ENCODE measurements around the gene IL10RA. TPM values are rescaled to one million over a fixed set of nuclear protein-coding genes. Genes with fewer than 3 reads are reported as not detected.

IL10RA gene
- total and polyA plus RNA-seq, 8 donors: 0.60 to 15.5 (median 2.7) TPM

DNA sequence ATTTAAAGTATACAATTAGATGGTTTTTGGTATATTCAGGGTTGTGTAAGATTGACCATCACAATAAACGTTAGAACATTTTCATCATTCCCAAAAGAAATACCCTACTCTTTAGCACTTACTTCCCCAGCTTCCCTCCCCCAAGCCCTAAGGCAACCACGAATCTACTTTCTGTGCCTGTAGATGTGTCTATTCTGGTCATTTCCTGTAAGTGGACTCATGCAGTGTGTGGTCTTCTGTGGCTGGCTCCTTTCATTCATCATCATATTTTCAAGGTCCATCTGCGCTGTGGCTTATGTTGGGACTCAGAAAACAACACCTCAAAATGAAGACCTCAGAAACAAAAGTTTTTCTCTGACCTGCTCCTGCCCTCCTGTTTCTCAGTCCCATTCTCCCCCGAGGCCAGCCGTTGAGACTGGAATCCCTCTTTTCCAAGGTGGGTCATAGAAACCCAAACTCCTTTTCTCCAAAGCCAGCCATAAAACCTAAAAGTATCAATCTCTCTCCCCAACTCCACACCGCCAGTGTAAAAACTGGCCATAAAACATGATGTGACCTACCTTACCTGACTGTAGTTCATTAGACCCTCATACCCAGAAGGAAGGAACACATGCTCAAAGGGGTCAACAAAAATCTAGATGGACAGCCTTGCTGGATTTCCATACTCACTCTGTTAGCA is 44.1 kb upstream of the IL10RA start:
- H3K27me3 ChIP-seq: no peaks in the 10 kb centered on the region

DNA sequence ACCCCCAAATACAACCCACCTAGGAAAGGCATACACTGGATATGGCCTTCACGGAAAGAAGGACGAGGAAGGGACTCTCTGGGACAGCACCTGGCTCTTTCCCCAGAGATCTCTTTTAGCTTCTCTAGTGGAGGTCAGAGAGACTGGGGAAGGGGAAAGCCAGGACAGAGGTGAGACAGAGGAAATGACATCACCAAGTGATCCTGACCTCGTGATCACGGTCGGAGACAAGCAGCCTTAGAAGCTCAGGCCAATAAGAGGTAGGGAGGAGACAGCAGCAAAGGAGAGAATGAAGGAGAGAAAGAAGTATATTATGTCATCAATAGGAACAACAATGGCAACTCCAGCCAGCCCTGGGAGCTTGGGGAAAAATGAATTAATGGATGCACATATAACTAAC is 41.6 kb upstream of the IL10RA start:
- Histone ChIP-seq H3K9me3 (no peaks in the 10 kb centered on the region), H3K4me1 (no peaks in the 10 kb centered on the region), H3K27me3 (no peaks in the 10 kb centered on the region), H3K36me3 (no peaks in the 10 kb centered on the region), H3K27ac (no peak overlapping the region), H3K4me3 (no peak overlapping the region)
- DNase-seq: no peak
- TF ChIP-seq, protein P1, sequence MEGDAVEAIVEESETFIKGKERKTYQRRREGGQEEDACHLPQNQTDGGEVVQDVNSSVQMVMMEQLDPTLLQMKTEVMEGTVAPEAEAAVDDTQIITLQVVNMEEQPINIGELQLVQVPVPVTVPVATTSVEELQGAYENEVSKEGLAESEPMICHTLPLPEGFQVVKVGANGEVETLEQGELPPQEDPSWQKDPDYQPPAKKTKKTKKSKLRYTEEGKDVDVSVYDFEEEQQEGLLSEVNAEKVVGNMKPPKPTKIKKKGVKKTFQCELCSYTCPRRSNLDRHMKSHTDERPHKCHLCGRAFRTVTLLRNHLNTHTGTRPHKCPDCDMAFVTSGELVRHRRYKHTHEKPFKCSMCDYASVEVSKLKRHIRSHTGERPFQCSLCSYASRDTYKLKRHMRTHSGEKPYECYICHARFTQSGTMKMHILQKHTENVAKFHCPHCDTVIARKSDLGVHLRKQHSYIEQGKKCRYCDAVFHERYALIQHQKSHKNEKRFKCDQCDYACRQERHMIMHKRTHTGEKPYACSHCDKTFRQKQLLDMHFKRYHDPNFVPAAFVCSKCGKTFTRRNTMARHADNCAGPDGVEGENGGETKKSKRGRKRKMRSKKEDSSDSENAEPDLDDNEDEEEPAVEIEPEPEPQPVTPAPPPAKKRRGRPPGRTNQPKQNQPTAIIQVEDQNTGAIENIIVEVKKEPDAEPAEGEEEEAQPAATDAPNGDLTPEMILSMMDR (IDR thresholded peaks at IDR 0.05): no peak
- intact Hi-C loops (cut with DNase I): loop anchor here in 1 of 3 donors (5.0 kb wide), 1 partner anchor 107 kb away; no protein-coding TSS in a partner anchor
- 68 to 79% methylated on average over 5 of the region's 5 CpGs for WGBS, 2 donors
- no peak for FAIRE-seq
- ATAC-seq: no peak

More for the DNA sequence above, 44.1 kb upstream of the IL10RA start:
- Histone ChIP-seq H3K4me3 (no peak overlapping the region), H3K4me1 (no peaks in the 10 kb centered on the region), H3K36me3 (no peaks in the 10 kb centered on the region), H3K9me3 (no peaks in the 10 kb centered on the region), H3K27ac (no peak overlapping the region)
- no peak for ATAC-seq
- 73 to 85% methylated on average over 6 of the region's 6 CpGs for WGBS, 2 donors
- TF ChIP-seq, protein P1 (IDR thresholded peaks at IDR 0.05): no peak
- intact Hi-C loops (cut with DNase I): loop anchor here in 1 of 3 donors (5.0 kb wide), 1 partner anchor 105 kb away; no protein-coding TSS in a partner anchor
- no peak for DNase-seq
- no peak for FAIRE-seq

DNA sequence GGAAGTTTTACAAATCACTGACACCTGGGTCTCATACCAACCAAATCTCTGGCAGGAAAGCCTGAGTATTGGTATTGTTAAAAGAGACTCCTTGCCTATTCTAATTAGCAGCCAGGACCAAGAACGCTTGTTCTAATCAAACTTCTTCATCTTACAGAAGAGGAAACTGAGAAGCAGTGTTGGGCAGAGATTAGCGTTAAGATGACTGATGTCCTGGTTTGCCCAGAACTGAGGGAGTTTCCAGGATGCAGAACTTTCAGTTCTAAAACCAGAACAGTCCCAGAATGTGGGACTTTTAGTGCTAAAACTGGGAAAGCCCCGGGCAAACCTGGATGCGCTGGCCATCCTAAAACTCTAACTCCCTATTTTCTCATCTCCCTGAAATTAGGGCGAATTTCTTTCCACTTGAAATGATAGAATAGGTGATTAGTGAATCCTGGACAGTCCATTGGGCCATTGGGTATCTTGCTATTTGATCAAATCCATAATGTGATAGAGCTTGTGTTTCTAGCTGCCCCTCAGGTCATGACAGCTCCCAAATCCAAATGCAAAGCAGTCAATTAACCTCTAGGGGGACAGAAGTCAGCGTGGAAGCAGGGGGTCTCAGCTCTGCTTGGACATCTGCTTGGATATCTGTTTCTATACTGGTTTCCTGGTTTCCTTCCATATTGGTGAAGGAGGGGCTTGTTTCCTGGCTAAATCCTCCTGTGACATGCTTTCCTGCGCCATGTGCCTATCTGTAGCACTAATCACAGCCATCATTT is 41.0 kb upstream of the IL10RA start:
- no peak for DNase-seq
- H3K27me3 ChIP-seq: no peaks in the 10 kb centered on the region
- 41 to 43% methylated on average over 7 of the region's 7 CpGs for WGBS, 2 donors
- H3K4me3 ChIP-seq: no peak overlapping the region
- H3K9me3 ChIP-seq: no peaks in the 10 kb centered on the region
- no peak for ATAC-seq
- no peaks in the 10 kb centered on the region for H3K36me3 ChIP-seq
- TF ChIP-seq, protein P1 (IDR thresholded peaks at IDR 0.05): no peak
- no peak overlapping the region for H3K27ac ChIP-seq
- FAIRE-seq: no peak
- intact Hi-C loops (cut with DNase I): loop anchor here in 1 of 3 donors (5.0 kb wide), 1 partner anchor 103 kb away; no protein-coding TSS in a partner anchor
- no peaks in the 10 kb centered on the region for H3K4me1 ChIP-seq

DNA sequence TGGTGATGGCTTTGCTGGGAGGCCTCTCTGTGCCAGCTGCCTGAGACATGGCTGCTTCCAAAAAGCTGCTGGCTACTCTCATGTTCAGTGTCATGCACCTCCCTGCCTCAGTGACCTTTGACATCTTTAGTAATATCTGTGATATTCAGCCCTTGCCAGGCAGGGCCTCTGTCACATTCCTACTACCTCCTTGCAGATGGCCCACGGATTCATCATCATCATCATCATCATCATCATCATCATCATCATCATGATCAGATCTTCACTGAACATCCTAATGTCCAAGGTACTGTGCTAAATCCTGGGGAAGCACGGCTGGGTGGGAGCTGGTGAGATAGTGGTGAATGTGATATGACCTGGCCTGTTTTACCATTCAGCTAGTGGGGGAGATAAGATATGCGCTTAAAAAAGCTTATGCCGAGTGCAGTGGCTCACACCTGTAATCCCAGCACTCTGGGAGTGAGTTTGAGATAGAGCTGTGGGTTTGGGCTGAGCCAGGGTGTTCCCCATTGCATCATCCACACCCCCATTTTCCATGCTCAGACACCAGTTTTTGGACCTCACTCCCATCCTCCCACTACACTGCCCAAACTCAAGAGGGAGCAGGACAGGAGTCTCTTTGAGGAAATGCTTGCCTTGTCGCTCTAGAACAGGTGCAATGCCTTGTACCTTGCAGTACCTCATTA is 39.9 kb upstream of the IL10RA start:
- no peak for FAIRE-seq
- Histone ChIP-seq H3K4me1 (no peaks in the 10 kb centered on the region), H3K9me3 (no peaks in the 10 kb centered on the region), H3K4me3 (no peak overlapping the region), H3K27ac (no peak overlapping the region), H3K27me3 (no peaks in the 10 kb centered on the region), H3K36me3 (no peaks in the 10 kb centered on the region)
- no peak for ATAC-seq
- intact Hi-C loops (cut with DNase I): loop anchor here in 1 of 3 donors (5.0 kb wide), 1 partner anchor 104 kb away; no protein-coding TSS in a partner anchor
- TF ChIP-seq, protein P1 (IDR thresholded peaks at IDR 0.05): no peak
- 41 to 50% methylated on average over 5 of the region's 5 CpGs for WGBS, 2 donors
- DNase-seq: no peak

Measured in pancreas (tissue), 10 donors.